GM12878 (cell line): ENCODE data around the gene BMERB1. TPM values are rescaled to one million over a fixed set of nuclear protein-coding genes. Genes with fewer than 3 reads are reported as not detected.

Source experiments
- ATF2 ChIP-seq: IDR thresholded peaks from 2 replicates; pipeline ENCODE4 v1.6.1; 2012; ENCODE audit warnings: low read length, inconsistent platforms
- ELK1 ChIP-seq: IDR thresholded peaks from 2 replicates; pipeline ENCODE4 v1.6.1; 2012; ENCODE audit warnings: low read depth, low read length, improper control_type of control experiment
- POLR2AphosphoS2 ChIP-seq: IDR thresholded peaks from 2 replicates; pipeline ENCODE4 v1.6.1; 2011; ENCODE audit warnings: low read depth, mild to moderate bottlenecking, low read length, improper control_type of control experiment, moderate library complexity
- ZNF592 ChIP-seq: fragments of 450-650 bp; IDR thresholded peaks from 2 replicates; pipeline ENCODE4 v1.6.1; 2017; ENCODE audit warnings: mild to moderate bottlenecking, moderate library complexity
- polyA plus RNA-seq, 11 experiments: library from polyadenylated mRNA; depleted of rRNA in 4 of 11; unstranded in 6 of 11; stranded (reverse) in 5 of 11; fragments of >200 nt; fragmentation: Nextera tagmentation in 4 of 11; fragmentation: Illumina TruSeq in 1 of 11; extraction: Ambion mirVana in 4 of 11; extraction: Trizol in 1 of 11; gene quantifications; 1 replicate in 1 of 11; 2 replicates in 10 of 11; pipeline versions ENCODE4 v1.2.1 to v1.2.3, GENCODE V29; 2011 to 2016; ENCODE audit warnings: inconsistent platforms in 2 of 11, missing spikeins in 2 of 11, low read depth in 1 of 11
- total RNA-seq, 4 experiments: library from RNA; depleted of rRNA in 3 of 4; stranded (reverse); fragments of >200 nt in 3 of 4; fragmentation: Illumina TruSeq in 1 of 4; extraction: Trizol in 1 of 4; gene quantifications; 2 replicates each; pipeline versions ENCODE4 v1.2.1 to v1.2.3, GENCODE V29; 2013 to 2021

The BMERB1 gene
- total and polyA plus RNA-seq, 10 of the 15 experiments (the other 5 are each of a cell fraction or from before 2014, with no cell fraction given) = 0.05 to 0.68 (median 0.34) TPM

GRCh38 chr16:15502041-15502725 lies 67.8 kb downstream of the BMERB1 start (continued):
- TF ChIP-seq ATF2 (no peak), ZNF592 (no peak), POLR2AphosphoS2 (no peak), ELK1 (no peak)
- TF ChIP-seq, all 136 proteins: peak for 0
